ENCODE data around the gene TNIK.

The TNIK gene

DNA sequence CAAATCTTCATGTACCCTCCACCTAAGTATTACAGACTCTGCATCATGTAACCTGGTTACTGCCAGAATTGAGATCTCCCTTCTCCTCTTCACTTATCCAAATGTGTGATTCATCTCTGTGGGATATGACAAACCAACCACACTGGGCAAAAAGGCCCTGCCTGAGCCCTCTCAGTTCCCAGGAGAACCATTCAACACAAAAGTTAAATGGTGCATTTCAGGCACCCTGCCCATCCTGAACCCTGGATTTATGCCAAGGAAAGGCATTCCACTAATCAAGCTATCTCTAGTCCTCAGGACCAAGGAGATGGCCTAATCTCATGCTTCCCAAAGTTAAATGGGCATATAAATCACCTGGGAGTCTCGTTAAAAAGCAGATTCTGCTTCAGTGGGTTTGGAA is 108.5 kb downstream of the TNIK start:
- DNase-seq (ENCODE audit: low read depth) = peak; percentile 63
- H3K4me3 ChIP-seq (ENCODE audit: low read depth, low read length) = no peak overlapping the region
- TF ChIP-seq MYC (IDR thresholded peaks at IDR 0.05; ENCODE audit: low read depth, low read length) (no peak), POLR2A (IDR thresholded peaks at IDR 0.05; ENCODE audit: extremely low read depth, insufficient read length) (no peak), MAX (IDR thresholded peaks at IDR 0.05; ENCODE audit: low read depth, low read length) (no peak)
- TF ChIP-seq, protein P1, sequence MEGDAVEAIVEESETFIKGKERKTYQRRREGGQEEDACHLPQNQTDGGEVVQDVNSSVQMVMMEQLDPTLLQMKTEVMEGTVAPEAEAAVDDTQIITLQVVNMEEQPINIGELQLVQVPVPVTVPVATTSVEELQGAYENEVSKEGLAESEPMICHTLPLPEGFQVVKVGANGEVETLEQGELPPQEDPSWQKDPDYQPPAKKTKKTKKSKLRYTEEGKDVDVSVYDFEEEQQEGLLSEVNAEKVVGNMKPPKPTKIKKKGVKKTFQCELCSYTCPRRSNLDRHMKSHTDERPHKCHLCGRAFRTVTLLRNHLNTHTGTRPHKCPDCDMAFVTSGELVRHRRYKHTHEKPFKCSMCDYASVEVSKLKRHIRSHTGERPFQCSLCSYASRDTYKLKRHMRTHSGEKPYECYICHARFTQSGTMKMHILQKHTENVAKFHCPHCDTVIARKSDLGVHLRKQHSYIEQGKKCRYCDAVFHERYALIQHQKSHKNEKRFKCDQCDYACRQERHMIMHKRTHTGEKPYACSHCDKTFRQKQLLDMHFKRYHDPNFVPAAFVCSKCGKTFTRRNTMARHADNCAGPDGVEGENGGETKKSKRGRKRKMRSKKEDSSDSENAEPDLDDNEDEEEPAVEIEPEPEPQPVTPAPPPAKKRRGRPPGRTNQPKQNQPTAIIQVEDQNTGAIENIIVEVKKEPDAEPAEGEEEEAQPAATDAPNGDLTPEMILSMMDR (IDR thresholded peaks at IDR 0.05; ENCODE audit: low read depth, low read length) = no peak

GRCh38 chr3:171350364-171350763 is 109.8 kb downstream of the TNIK start:
- TF ChIP-seq POLR2A (IDR thresholded peaks at IDR 0.05; ENCODE audit: extremely low read depth, insufficient read length) (no peak), MYC (IDR thresholded peaks at IDR 0.05; ENCODE audit: low read depth, low read length) (no peak), MAX (IDR thresholded peaks at IDR 0.05; ENCODE audit: low read depth, low read length) (no peak)
- TF ChIP-seq, protein P1 (IDR thresholded peaks at IDR 0.05; ENCODE audit: low read depth, low read length) = no peak
- no peak for DNase-seq (ENCODE audit: low read depth)
- no peak overlapping the region for H3K4me3 ChIP-seq (ENCODE audit: low read depth, low read length)

- DNase-seq (ENCODE audit: low read depth) = no peak
- TF ChIP-seq MYC (IDR thresholded peaks at IDR 0.05; ENCODE audit: low read depth, low read length) (no peak), MAX (IDR thresholded peaks at IDR 0.05; ENCODE audit: low read depth, low read length) (no peak), POLR2A (IDR thresholded peaks at IDR 0.05; ENCODE audit: extremely low read depth, insufficient read length) (no peak)
- TF ChIP-seq, protein P1 (IDR thresholded peaks at IDR 0.05; ENCODE audit: low read depth, low read length) = no peak
- no peak overlapping the region for H3K4me3 ChIP-seq (ENCODE audit: low read depth, low read length)
Measured at GRCh38 chr3:171349392-171349791, 110.8 kb downstream of the TNIK start.

GRCh38 chr3:171348121-171348520 is 112.1 kb downstream of the TNIK start:
- DNase-seq (ENCODE audit: low read depth) = peak; percentile 6

DNA sequence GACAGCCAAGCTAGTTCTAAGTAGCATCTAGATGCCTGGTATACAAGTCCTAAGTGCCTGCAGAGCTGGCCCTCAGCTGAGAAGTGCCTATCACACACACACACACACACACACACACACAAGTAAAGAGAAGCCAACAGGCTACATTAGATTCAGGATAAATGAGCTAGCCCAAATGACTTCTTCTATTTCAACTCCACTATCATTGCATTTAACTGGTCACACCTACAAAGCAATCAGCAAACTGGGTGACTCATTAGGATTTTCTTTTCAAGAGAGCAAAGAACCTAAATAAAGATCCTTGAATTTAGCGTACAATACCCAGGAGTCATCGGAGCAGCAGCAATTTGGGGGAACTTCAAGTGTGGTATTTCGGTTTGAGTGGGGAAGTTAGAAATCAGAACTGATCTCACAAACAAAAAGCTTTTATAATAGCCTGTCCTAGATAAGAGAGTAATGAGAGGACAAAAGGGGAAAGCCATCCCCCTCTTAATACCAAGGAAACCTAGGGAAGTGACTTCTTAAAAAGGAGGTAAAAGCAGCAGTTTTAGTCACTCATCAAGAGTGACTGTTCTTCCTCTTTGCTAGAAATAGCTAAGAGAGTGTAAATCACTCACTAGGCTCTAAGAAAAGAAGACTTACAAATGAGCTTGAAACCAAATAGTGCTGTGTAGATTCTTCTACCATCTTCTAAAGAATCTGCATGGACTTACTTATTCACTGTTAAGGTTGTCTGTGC is 112.7 kb downstream of the TNIK start:
- no peak for TF ChIP-seq MAX (IDR thresholded peaks at IDR 0.05; ENCODE audit: low read depth, low read length)
- TF ChIP-seq MYC (IDR thresholded peaks at IDR 0.05; ENCODE audit: low read depth, low read length) = no peak
- no peak for TF ChIP-seq POLR2A (IDR thresholded peaks at IDR 0.05; ENCODE audit: extremely low read depth, insufficient read length)
- TF ChIP-seq, protein P1 (IDR thresholded peaks at IDR 0.05; ENCODE audit: low read depth, low read length) = no peak
- H3K4me3 ChIP-seq (ENCODE audit: low read depth, low read length) = no peak overlapping the region
- DNase-seq (ENCODE audit: low read depth) = peak; percentile 52

More at GRCh38 chr3:171348121-171348520, 112.1 kb downstream of the TNIK start:
- H3K4me3 ChIP-seq (ENCODE audit: low read depth, low read length) = no peak overlapping the region
- TF ChIP-seq, protein P1 (IDR thresholded peaks at IDR 0.05; ENCODE audit: low read depth, low read length) = no peak
- TF ChIP-seq MAX (IDR thresholded peaks at IDR 0.05; ENCODE audit: low read depth, low read length) = no peak
- no peak for TF ChIP-seq POLR2A (IDR thresholded peaks at IDR 0.05; ENCODE audit: extremely low read depth, insufficient read length)
- no peak for TF ChIP-seq MYC (IDR thresholded peaks at IDR 0.05; ENCODE audit: low read depth, low read length)

Measured in NB4 (cell line).